Adrenal gland (tissue), 12 donors: ENCODE results near the gene GSTK1. TPM values are rescaled to one million over a fixed set of nuclear protein-coding genes. Genes with fewer than 3 reads are reported as not detected.

ENCODE experiments used
- DNase-seq, 7 donors: peaks; one replicate each; pipeline ENCODE4 v3.0.0-alpha.2; 2019 to 2020
- H3K27ac ChIP-seq, 5 donors: fragments of 200-600 bp; sonication (generic) in 4 of 5; 1 replicate in 3 of 5; 2 replicates in 2 of 5; pipeline versions ENCODE4 v1.5.1 to v1.8.0; 2016 to 2020; ENCODE audit warnings: mild to moderate bottlenecking in 1 of 5
- H3K27me3 ChIP-seq: fragments of 200-600 bp; 2 replicates; pipeline ENCODE4 v1.8.0; 2021
- H3K36me3 ChIP-seq, 2 donors: fragments of 200-600 bp; replicated peaks in 1 of 2; 1 replicate in 1 of 2; 2 replicates in 1 of 2; pipeline versions ENCODE4 v1.5.1 to v1.8.0; 2018 to 2022
- H3K4me1 ChIP-seq, 2 donors: fragments of 200-600 bp; replicated peaks in 1 of 2; 1 replicate in 1 of 2; 2 replicates in 1 of 2; pipeline versions ENCODE4 v1.5.1 to v1.8.0; 2018 to 2021
- H3K4me3 ChIP-seq, 4 donors: fragments of 200-600 bp; sonication (generic) in 3 of 4; one replicate each; pipeline ENCODE4 v1.5.1; 2016 to 2018
- H3K9me3 ChIP-seq, 3 donors: fragments of 200-600 bp; sonication (generic) in 1 of 3; replicated peaks in 1 of 3; 1 replicate in 2 of 3; 2 replicates in 1 of 3; pipeline versions ENCODE4 v1.5.1 to v1.8.0; 2016 to 2021
- POLR2A ChIP-seq, 2 donors: fragments of 450-650 bp; IDR thresholded peaks; one replicate each; pipeline ENCODE4 v1.6.1; 2017; ENCODE audit warnings: antibody characterized with exemption in 2 of 2, mild to moderate bottlenecking in 2 of 2, moderate library complexity in 1 of 2
- WGBS, 4 donors: extraction: QIAGEN DNeasy Blood & Tissue Kit in 2 of 4; methylation state at CpG; one replicate each; pipeline versions ENCODE4 v1.1.5 to v1.1.7; 2013 to 2017; 5-methylcytosine and 5-hydroxymethylcytosine counted together
- intact Hi-C, 2 donors: fragments of 100-400 bp; cut with DNase I; formaldehyde crosslinking; loops; one replicate each; pipeline versions ENCODE4 v1.14.1 to v1.15.0; 2022 to 2023
- polyA plus RNA-seq, 3 donors: library from polyadenylated mRNA; stranded (reverse); fragments of 200-250 nt in 2 of 3; fragments of 350-450 nt in 1 of 3; fragmentation: Illumina TruSeq in 1 of 3; extraction: RNeasy Lipid Tissue Mini Kit (QIAGEN cat#74804) in 1 of 3; gene quantifications; one replicate each; pipeline ENCODE4 v1.2.3, GENCODE V29; 2013 to 2014
- total RNA-seq, 9 donors: library from RNA; depleted of rRNA in 4 of 9; stranded (reverse); fragments of >200 nt in 4 of 9; fragments of 120-200 nt in 1 of 9; fragmentation: NEBNext Ultra II Directional in 1 of 9; extraction: Animal tissue kit (Norgen Biotek cat#: 25700) in 1 of 9; gene quantifications; one replicate each; pipeline versions ENCODE4 v1.1.0 to v1.2.4, GENCODE V29; 2013 to 2023
- TF ChIP-seq, protein P1 (sequence below), 6 experiments: fragments of 450-650 bp in 4 of 6; fragments of 200-600 bp in 2 of 6; sonication (generic) in 1 of 6; IDR thresholded peaks; 1 replicate in 5 of 6; 2 replicates in 1 of 6; pipeline versions ENCODE4 v1.5.1 to v1.8.0; 2016 to 2021; ENCODE audit warnings: antibody characterized with exemption in 6 of 6, mild to moderate bottlenecking in 2 of 6, moderate library complexity in 1 of 6
- donor health status: healthy with polysubstance abuse.
- donor health status: Bipolar disorder and iron deficiency.
- donor health status: DM: yes; HTN: yes; CAD: no.
- donor health status: DM: no; HTN: no; CAD: no.
- donor health status: DM: no; HTN: no; CAD: no.
- donor health status: DM: yes; HTN: yes; CAD: no.

Gene GSTK1
- total and polyA plus RNA-seq, 12 donors, result 155 to 333 (median 220) TPM

DNA sequence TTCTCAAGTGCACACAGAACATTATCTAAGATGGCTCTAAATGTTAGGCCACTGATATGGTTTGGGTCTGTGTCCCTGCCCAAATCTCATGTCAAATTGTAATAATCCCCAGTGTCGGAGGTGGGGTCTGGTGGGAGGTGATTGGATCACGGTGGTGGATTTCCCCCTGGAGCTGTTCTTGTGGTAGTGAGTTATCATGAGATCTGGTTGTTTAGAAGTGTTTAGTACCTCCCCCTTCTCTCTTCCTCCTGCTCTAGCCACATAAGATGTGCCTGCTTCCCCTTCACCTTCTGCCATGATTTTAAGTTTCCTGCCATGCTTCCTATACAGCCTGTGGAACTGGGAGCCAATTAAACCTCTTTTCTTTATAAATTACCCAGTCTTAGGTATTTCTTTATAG, 11.2 kb upstream of the GSTK1 start:
- WGBS, 4 donors, result 84 to 92% (median 86%) methylated on average over 2 of the region's 2 CpGs
- TF ChIP-seq POLR2A (IDR thresholded peaks at IDR 0.05), result no peak
- TF ChIP-seq, protein P1, sequence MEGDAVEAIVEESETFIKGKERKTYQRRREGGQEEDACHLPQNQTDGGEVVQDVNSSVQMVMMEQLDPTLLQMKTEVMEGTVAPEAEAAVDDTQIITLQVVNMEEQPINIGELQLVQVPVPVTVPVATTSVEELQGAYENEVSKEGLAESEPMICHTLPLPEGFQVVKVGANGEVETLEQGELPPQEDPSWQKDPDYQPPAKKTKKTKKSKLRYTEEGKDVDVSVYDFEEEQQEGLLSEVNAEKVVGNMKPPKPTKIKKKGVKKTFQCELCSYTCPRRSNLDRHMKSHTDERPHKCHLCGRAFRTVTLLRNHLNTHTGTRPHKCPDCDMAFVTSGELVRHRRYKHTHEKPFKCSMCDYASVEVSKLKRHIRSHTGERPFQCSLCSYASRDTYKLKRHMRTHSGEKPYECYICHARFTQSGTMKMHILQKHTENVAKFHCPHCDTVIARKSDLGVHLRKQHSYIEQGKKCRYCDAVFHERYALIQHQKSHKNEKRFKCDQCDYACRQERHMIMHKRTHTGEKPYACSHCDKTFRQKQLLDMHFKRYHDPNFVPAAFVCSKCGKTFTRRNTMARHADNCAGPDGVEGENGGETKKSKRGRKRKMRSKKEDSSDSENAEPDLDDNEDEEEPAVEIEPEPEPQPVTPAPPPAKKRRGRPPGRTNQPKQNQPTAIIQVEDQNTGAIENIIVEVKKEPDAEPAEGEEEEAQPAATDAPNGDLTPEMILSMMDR (IDR thresholded peaks at IDR 0.05), result no peak
- H3K9me3 ChIP-seq, result no peaks in the 10 kb centered on the region

GRCh38 chr7:143255564-143255963, 7.7 kb upstream of the GSTK1 start:
- Histone ChIP-seq H3K4me3 (no peak overlapping the region), H3K36me3 (no peaks in the 10 kb centered on the region), H3K27ac (no peak overlapping the region), H3K27me3 (no peaks in the 10 kb centered on the region), H3K4me1 (no peaks in the 10 kb centered on the region), H3K9me3 (no peaks in the 10 kb centered on the region)
- intact Hi-C loops, result no loop called here
- DNase-seq, result no peak
- TF ChIP-seq, protein P1 (IDR thresholded peaks at IDR 0.05), result no peak
- no peak for TF ChIP-seq POLR2A (IDR thresholded peaks at IDR 0.05)
- 67 to 83% (median 73%) methylated on average over 3 of the region's 3 CpGs for WGBS, 4 donors

More for the DNA sequence above, 11.2 kb upstream of the GSTK1 start:
- Histone ChIP-seq H3K36me3 (no peaks in the 10 kb centered on the region), H3K27me3 (no peaks in the 10 kb centered on the region), H3K4me1 (no peaks in the 10 kb centered on the region), H3K4me3 (no peak overlapping the region), H3K27ac (no peak overlapping the region)
- intact Hi-C loops, result no loop called here
- DNase-seq, result no peak

DNA sequence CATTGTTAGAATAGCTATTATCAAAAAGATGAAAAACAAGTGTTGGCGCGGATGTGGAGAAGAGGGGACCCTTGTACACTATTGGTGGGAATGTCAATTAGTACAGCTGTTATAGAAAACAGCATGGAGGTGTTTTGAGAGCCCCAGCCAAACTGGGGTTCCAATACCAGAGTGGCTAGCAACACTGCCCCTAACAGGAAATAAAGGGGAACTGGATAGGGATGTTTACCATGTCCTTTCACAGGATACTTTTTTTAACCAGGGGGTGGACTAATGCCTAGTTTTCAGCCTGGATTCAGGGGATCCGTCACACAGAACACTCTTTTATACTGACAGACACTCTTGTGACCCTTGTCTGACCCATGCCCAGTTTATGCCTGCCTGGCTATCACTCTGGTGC, 6.9 kb upstream of the GSTK1 start:
- Histone ChIP-seq H3K4me3 (no peak overlapping the region), H3K4me1 (no peaks in the 10 kb centered on the region), H3K27me3 (no peaks in the 10 kb centered on the region), H3K27ac (no peak overlapping the region), H3K9me3 (no peaks in the 10 kb centered on the region), H3K36me3 (no peaks in the 10 kb centered on the region)
- no peak for DNase-seq
- 82 to 91% (median 85%) methylated on average over 3 of the region's 3 CpGs for WGBS, 4 donors
- intact Hi-C loops, result no loop called here
- TF ChIP-seq, protein P1 (IDR thresholded peaks at IDR 0.05), result no peak

DNA sequence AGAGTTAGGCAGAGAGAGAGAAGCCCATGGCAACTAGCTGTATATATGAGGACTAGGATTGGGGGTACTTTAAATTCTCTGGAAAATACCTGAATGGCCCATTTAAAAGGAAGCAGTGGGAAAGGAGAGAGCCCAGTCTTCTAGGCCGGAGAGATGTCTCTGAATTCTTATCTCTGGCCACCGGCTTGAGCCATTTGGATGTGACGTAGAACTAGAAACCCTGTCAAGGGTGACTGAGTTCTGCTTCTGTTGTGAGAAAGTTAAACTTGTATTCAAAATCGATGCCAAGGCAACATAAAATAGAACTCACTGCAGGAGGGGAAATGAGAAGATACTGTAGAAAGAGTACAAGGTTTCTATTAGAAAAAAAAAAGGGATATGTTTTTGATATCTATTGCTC, 6.3 kb upstream of the GSTK1 start:
- H3K27ac ChIP-seq, result no peak overlapping the region
- no peaks in the 10 kb centered on the region for H3K9me3 ChIP-seq
- 88 to 93% (median 90%) methylated on average over 4 of the region's 4 CpGs for WGBS, 4 donors
- no peaks in the 10 kb centered on the region for H3K4me1 ChIP-seq
- DNase-seq, result no peak
- no peak overlapping the region for H3K4me3 ChIP-seq
- H3K27me3 ChIP-seq, result no peaks in the 10 kb centered on the region
- TF ChIP-seq, protein P1 (IDR thresholded peaks at IDR 0.05), result no peak
- TF ChIP-seq POLR2A (IDR thresholded peaks at IDR 0.05), result no peak
- intact Hi-C loops, result no loop called here
- no peaks in the 10 kb centered on the region for H3K36me3 ChIP-seq
